Type B pancreatic cell (in vitro differentiated cells): Measurements from ENCODE around the gene APC. TPM values are rescaled to one million over a fixed set of nuclear protein-coding genes. Genes with fewer than 3 reads are reported as not detected.

Experiments used
- DNase-seq: peaks from one replicate; pipeline ENCODE4 v3.0.0; 2021; ENCODE audit warnings: mixed read lengths; ENCODE audit not compliant: unreplicated experiment; ENCODE audit errors: extremely low spot score
- H3K27ac Mint-ChIP-seq: 2 replicates; pipeline ENCODE4 v1.8.0; 2021; ENCODE audit warnings: mild to moderate bottlenecking, mixed read lengths
- H3K27me3 Mint-ChIP-seq: 2 replicates; pipeline ENCODE4 v1.8.0; 2021; ENCODE audit warnings: mixed read lengths
- H3K36me3 Mint-ChIP-seq: 2 replicates; pipeline ENCODE4 v1.8.0; 2021; ENCODE audit warnings: mixed read lengths
- H3K4me1 Mint-ChIP-seq: one replicate; pipeline ENCODE4 v1.8.0; 2021; ENCODE audit warnings: mixed read lengths; ENCODE audit not compliant: unreplicated experiment
- H3K4me3 Mint-ChIP-seq: 2 replicates; pipeline ENCODE4 v1.8.0; 2021; ENCODE audit warnings: mild to moderate bottlenecking, mixed read lengths
- H3K9me3 Mint-ChIP-seq: 2 replicates; pipeline ENCODE4 v1.8.0; 2021; ENCODE audit warnings: mixed read lengths
- total RNA-seq: library from RNA; stranded (reverse); gene quantifications from 2 replicates; pipeline ENCODE4 v1.2.1, GENCODE V29; 2021; ENCODE audit warnings: low replicate concordance
- TF ChIP-seq, protein P1 (sequence below): fragments of 200-600 bp; sonication (generic); conservative IDR thresholded peaks from 2 replicates; pipeline ENCODE4 v1.5.0; 2021; ENCODE audit warnings: antibody characterized with exemption, mild to moderate bottlenecking

Gene APC
- total RNA-seq, 1 donor from 2014 or later = 47.7 TPM

- peaks cover 6% of the 10 kb centered on the region for H3K4me1 Mint-ChIP-seq
- peaks cover 22% of the 10 kb centered on the region for H3K36me3 Mint-ChIP-seq
- no peak overlapping the region for H3K27ac Mint-ChIP-seq
- TF ChIP-seq, protein P1, sequence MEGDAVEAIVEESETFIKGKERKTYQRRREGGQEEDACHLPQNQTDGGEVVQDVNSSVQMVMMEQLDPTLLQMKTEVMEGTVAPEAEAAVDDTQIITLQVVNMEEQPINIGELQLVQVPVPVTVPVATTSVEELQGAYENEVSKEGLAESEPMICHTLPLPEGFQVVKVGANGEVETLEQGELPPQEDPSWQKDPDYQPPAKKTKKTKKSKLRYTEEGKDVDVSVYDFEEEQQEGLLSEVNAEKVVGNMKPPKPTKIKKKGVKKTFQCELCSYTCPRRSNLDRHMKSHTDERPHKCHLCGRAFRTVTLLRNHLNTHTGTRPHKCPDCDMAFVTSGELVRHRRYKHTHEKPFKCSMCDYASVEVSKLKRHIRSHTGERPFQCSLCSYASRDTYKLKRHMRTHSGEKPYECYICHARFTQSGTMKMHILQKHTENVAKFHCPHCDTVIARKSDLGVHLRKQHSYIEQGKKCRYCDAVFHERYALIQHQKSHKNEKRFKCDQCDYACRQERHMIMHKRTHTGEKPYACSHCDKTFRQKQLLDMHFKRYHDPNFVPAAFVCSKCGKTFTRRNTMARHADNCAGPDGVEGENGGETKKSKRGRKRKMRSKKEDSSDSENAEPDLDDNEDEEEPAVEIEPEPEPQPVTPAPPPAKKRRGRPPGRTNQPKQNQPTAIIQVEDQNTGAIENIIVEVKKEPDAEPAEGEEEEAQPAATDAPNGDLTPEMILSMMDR = no peak
- DNase-seq = no peak
- H3K4me3 Mint-ChIP-seq = no peak overlapping the region
- no peaks in the 10 kb centered on the region for H3K27me3 Mint-ChIP-seq
- H3K9me3 Mint-ChIP-seq = no peaks in the 10 kb centered on the region
Observed at GRCh38 chr5:112799661-112800060, 62.0 kb downstream of the APC start.

GRCh38 chr5:112800891-112801290 is 63.2 kb downstream of the APC start:
- peaks cover 27% of the 10 kb centered on the region for H3K36me3 Mint-ChIP-seq
- H3K27me3 Mint-ChIP-seq = no peaks in the 10 kb centered on the region
- H3K27ac Mint-ChIP-seq = no peak overlapping the region
- no peak overlapping the region for H3K4me3 Mint-ChIP-seq
- H3K9me3 Mint-ChIP-seq = no peaks in the 10 kb centered on the region
- H3K4me1 Mint-ChIP-seq = peaks cover 2% of the 10 kb centered on the region
- TF ChIP-seq, protein P1 = no peak
- DNase-seq = no peak

DNA sequence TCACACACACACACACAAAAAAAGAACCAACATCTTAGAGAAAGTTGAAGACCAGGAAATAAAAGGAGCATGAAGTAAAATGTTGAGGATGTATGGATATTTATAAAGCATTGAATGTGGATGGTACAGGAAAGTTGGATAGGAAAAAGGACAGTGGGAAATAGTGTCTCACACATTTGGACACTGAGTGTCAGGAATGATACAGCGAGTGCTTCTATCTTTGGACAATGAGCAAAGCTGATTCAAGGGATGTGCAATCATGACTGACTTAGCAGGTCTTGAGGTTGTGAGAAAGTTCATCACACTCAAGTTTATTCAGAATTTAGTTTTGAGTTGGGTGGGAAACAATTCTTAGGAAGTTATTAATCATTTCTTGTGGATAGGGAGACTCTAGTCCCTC is 73.3 kb downstream of the APC start:
- no peak for DNase-seq
- Mint-ChIP-seq H3K27me3 (no peaks in the 10 kb centered on the region), H3K27ac (no peak overlapping the region), H3K36me3 (peaks cover 38% of the 10 kb centered on the region), H3K4me3 (no peak overlapping the region), H3K9me3 (no peaks in the 10 kb centered on the region), H3K4me1 (no peaks in the 10 kb centered on the region)
- TF ChIP-seq, protein P1 = no peak

DNA sequence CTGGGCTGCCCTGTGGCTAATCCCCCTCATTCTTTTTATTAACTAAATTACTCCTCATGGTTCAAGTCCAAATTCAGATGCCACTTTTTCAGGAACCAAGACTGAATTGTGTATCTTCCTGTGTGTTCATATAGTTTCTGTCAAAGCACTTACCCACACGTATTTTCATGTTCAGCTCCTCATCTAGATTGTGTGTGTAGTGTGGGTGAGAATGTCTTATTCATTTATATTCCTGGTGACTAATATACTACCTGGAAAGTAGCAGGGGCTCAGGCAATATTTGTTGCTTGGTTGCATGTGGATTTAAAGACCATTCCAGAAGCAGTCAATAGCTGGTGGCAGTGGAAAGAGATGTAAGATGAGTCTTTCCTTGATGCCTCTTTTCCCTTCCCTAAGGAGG is 74.9 kb downstream of the APC start:
- Mint-ChIP-seq H3K27me3 (no peaks in the 10 kb centered on the region), H3K36me3 (peaks cover 38% of the 10 kb centered on the region), H3K4me3 (no peak overlapping the region), H3K27ac (no peak overlapping the region), H3K4me1 (no peaks in the 10 kb centered on the region), H3K9me3 (no peaks in the 10 kb centered on the region)
- no peak for DNase-seq
- TF ChIP-seq, protein P1 = no peak

- TF ChIP-seq, protein P1 = no peak
- DNase-seq = no peak
- Mint-ChIP-seq H3K4me1 (no peaks in the 10 kb centered on the region), H3K9me3 (no peaks in the 10 kb centered on the region), H3K27me3 (no peaks in the 10 kb centered on the region), H3K4me3 (no peak overlapping the region), H3K27ac (no peak overlapping the region), H3K36me3 (peaks cover 46% of the 10 kb centered on the region)
Observed at GRCh38 chr5:112820246-112820645, 82.6 kb downstream of the APC start.

GRCh38 chr5:112822456-112822855 is 84.8 kb downstream of the APC start:
- no peak overlapping the region for H3K27ac Mint-ChIP-seq
- H3K4me3 Mint-ChIP-seq = no peak overlapping the region
- no peak for DNase-seq
- H3K4me1 Mint-ChIP-seq = no peaks in the 10 kb centered on the region
- H3K27me3 Mint-ChIP-seq = no peaks in the 10 kb centered on the region
- no peaks in the 10 kb centered on the region for H3K9me3 Mint-ChIP-seq
- peaks cover 54% of the 10 kb centered on the region for H3K36me3 Mint-ChIP-seq
- TF ChIP-seq, protein P1 = no peak
